ENCODE measurements around the gene FOXJ1. TPM values are rescaled to one million over a fixed set of nuclear protein-coding genes. Genes with fewer than 3 reads are reported as not detected.

Gene FOXJ1
- total and polyA plus RNA-seq, 2 experiments from 2014 or later, result 0.12 to 0.18 TPM

DNA sequence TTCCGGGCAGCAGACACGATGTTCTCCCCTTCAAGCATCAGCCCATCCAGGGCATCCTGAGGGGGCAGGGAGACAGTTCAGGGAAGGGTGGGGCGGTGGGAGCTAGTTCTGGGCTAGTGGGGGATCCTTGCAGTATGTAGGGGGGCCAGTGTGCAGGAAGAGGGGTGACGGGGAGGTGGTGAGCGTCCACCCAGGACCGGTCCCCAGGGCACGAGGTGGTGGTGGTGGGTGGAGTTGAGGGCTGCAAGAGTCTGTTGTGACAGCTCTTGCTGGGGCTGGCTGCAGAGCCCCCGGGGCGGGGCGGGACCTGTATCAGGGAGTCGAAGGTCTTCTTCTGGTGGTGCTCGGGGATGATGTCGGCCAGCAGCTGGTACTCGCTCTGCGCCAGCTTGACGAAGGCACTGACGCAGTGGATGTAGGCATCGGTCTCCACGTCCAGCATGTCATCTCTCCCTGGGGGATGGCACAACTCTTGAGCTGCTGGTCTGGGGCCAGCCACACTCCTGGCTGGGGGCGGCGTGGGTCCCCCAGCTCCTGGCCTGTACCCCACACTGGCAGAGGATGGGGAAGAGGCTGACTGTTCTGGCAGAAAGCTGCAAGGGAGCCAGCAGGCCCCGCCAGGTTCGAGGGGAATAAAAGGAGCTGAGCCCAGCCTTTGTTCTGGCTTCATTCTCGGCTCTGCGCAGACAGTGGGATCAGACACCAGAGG, 52.0 kb downstream of the FOXJ1 start:
- TF ChIP-seq, protein P1, sequence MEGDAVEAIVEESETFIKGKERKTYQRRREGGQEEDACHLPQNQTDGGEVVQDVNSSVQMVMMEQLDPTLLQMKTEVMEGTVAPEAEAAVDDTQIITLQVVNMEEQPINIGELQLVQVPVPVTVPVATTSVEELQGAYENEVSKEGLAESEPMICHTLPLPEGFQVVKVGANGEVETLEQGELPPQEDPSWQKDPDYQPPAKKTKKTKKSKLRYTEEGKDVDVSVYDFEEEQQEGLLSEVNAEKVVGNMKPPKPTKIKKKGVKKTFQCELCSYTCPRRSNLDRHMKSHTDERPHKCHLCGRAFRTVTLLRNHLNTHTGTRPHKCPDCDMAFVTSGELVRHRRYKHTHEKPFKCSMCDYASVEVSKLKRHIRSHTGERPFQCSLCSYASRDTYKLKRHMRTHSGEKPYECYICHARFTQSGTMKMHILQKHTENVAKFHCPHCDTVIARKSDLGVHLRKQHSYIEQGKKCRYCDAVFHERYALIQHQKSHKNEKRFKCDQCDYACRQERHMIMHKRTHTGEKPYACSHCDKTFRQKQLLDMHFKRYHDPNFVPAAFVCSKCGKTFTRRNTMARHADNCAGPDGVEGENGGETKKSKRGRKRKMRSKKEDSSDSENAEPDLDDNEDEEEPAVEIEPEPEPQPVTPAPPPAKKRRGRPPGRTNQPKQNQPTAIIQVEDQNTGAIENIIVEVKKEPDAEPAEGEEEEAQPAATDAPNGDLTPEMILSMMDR (IDR thresholded peaks at IDR 0.05; ENCODE audit: low read depth, low read length), result no peak
- Histone ChIP-seq H3K27me3 (no peaks in the 10 kb centered on the region), H3K4me1 (ENCODE audit: low read depth) (no peaks in the 10 kb centered on the region), H3K9me3 (ENCODE audit: low read depth) (no peaks in the 10 kb centered on the region), H3K27ac (no peak overlapping the region), H3K4me3 (no peak overlapping the region), H3K36me3 (peaks cover 50% of the 10 kb centered on the region)
- DNase-seq (ENCODE audit: low read depth in 1 of 2, low spot score in 1 of 2), result no peak

DNA sequence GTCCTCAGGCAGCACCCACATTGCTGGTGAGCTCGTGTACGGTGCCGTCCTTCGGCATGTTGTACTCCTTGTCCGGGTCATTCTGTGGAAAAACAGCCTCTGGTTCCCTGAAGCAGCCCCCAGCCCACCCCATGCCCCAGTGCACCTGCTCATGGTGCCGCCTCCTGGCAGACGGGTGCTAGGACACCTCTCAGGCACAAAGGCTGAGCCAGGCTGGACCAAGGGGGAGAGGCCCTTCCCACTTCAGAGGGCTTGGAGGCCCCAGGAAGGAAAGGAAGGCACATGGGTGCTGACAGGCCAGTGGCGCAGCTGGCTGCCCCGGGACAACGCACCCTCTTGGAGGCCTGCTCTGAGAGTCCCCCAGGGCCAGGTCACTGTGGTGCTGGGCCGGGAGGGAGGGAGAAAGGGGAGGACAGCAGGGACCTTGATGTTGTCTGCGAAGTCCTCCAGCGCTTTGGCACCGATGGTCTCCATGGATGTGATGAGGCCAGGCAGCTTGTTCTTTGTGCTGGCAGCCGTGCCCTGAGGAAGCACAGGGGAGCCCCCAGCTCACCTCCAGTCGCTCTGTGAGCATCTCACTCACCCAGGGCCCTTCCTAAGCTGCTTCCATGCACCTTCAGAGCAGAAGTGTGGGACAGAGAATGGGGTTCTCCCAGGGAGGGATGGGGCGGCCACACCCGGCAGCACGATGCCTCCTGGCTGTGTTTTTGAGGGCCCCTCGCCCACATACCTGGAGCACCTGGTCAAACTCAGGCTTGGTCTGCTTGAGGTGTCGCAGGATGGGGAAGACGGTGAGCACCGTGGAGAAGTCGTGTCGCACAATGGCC, 52.8 kb downstream of the FOXJ1 start:
- H3K4me3 ChIP-seq, result no peak overlapping the region
- peaks cover 43% of the 10 kb centered on the region for H3K36me3 ChIP-seq
- TF ChIP-seq, protein P1 (IDR thresholded peaks at IDR 0.05; ENCODE audit: low read depth, low read length), result no peak
- DNase-seq (ENCODE audit: low read depth in 1 of 2, low spot score in 1 of 2), result no peak
- no peaks in the 10 kb centered on the region for H3K4me1 ChIP-seq (ENCODE audit: low read depth)
- H3K9me3 ChIP-seq (ENCODE audit: low read depth), result no peaks in the 10 kb centered on the region
- no peaks in the 10 kb centered on the region for H3K27me3 ChIP-seq
- H3K27ac ChIP-seq, result no peak overlapping the region

- Histone ChIP-seq H3K36me3 (peaks cover 37% of the 10 kb centered on the region), H3K27ac (no peak overlapping the region), H3K4me1 (ENCODE audit: low read depth) (no peaks in the 10 kb centered on the region), H3K4me3 (no peak overlapping the region), H3K27me3 (no peaks in the 10 kb centered on the region), H3K9me3 (ENCODE audit: low read depth) (no peaks in the 10 kb centered on the region)
- TF ChIP-seq, protein P1 (IDR thresholded peaks at IDR 0.05; ENCODE audit: low read depth, low read length), result no peak
- no peak for DNase-seq (ENCODE audit: low read depth in 1 of 2, low spot score in 1 of 2)
These were observed 53.5 kb downstream of the FOXJ1 start for GRCh38 chr17:76087531-76087930.

DNA sequence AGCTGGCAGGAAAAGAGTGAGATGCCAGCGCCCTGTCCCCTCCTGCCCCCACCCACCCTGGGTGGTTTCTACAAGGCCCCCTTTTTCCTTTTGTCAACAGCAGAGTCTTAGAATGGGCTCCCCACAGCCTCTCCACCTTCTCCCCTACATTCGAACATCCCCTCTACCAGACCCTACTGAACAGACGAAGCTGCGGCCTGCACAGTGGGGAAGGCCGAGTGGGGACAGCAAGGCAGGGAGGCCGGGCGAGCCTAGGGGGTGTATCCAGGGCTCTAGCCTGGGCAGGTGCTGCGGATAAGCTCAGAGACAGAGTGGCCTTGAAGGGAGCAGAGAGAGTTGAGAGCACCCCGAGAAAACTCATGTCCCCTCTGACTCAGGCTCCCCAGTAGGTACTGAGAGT, 54.7 kb downstream of the FOXJ1 start:
- H3K9me3 ChIP-seq (ENCODE audit: low read depth), result no peaks in the 10 kb centered on the region
- H3K4me3 ChIP-seq, result no peak overlapping the region
- H3K27ac ChIP-seq, result no peak overlapping the region
- H3K4me1 ChIP-seq (ENCODE audit: low read depth), result no peaks in the 10 kb centered on the region
- H3K36me3 ChIP-seq, result peaks cover 37% of the 10 kb centered on the region
- H3K27me3 ChIP-seq, result no peaks in the 10 kb centered on the region
- DNase-seq (ENCODE audit: low read depth in 1 of 2, low spot score in 1 of 2), result no peak
- TF ChIP-seq, protein P1 (IDR thresholded peaks at IDR 0.05; ENCODE audit: low read depth, low read length), result no peak

Other genes starting within 250 kb of the FOXJ1 start
- gene TRIM65, start 244.3 kb downstream of the FOXJ1 start, total RNA-seq, result 20.2 and 31.5 TPM in 2 replicates
- 14.6 and 16.8 TPM in 2 replicates for gene TRIM65, start 244.3 kb downstream of the FOXJ1 start, polyA plus RNA-seq
- gene MRPL38, start 236.4 kb downstream of the FOXJ1 start, total RNA-seq, result 63.9 and 68.0 TPM in 2 replicates
- gene MRPL38, start 236.4 kb downstream of the FOXJ1 start, polyA plus RNA-seq, result 222 and 227 TPM in 2 replicates
- gene FBF1, start 200.2 kb downstream of the FOXJ1 start, total RNA-seq, result 13.8 and 15.9 TPM in 2 replicates
- gene FBF1, start 200.2 kb downstream of the FOXJ1 start, polyA plus RNA-seq, result 8.2 and 11.8 TPM in 2 replicates
- 27.7 and 43.0 TPM in 2 replicates for gene ACOX1, start 162.1 kb downstream of the FOXJ1 start, total RNA-seq
- 15.5 and 21.3 TPM in 2 replicates for gene ACOX1, start 162.1 kb downstream of the FOXJ1 start, polyA plus RNA-seq
- 23.8 and 27.4 TPM in 2 replicates for gene TEN1, start 162.0 kb downstream of the FOXJ1 start, total RNA-seq
- gene TEN1, start 162.0 kb downstream of the FOXJ1 start, polyA plus RNA-seq, result 15.6 and 26.9 TPM in 2 replicates
- 13.4 and 14.3 TPM in 2 replicates for gene CDK3, start 140.4 kb downstream of the FOXJ1 start, total RNA-seq
- gene CDK3, start 140.4 kb downstream of the FOXJ1 start, polyA plus RNA-seq, result 12.2 and 18.5 TPM in 2 replicates
- gene EVPL, start 113.9 kb downstream of the FOXJ1 start, total RNA-seq, result 0.09 TPM in 1 of 2 replicates, not detected in the other
- gene EVPL, start 113.9 kb downstream of the FOXJ1 start, polyA plus RNA-seq, result 1.0 TPM in 1 of 2 replicates, not detected in the other
- 33.4 and 55.4 TPM in 2 replicates for gene SRP68, start 68.7 kb downstream of the FOXJ1 start, total RNA-seq
- gene SRP68, start 68.7 kb downstream of the FOXJ1 start, polyA plus RNA-seq, result 103 and 123 TPM in 2 replicates
- 0.32 TPM in 1 of 2 replicates, not detected in the other for gene GALR2, start 66.5 kb downstream of the FOXJ1 start, total RNA-seq
- 0.55 TPM in 1 of 2 replicates, not detected in the other for gene GALR2, start 66.5 kb downstream of the FOXJ1 start, polyA plus RNA-seq
- not detected in 2 replicates for gene ZACN, start 62.1 kb downstream of the FOXJ1 start, total RNA-seq
- 5.8 and 33.8 TPM in 2 replicates for gene ZACN, start 62.1 kb downstream of the FOXJ1 start, polyA plus RNA-seq
- 121 and 166 TPM in 2 replicates for gene EXOC7, start 37.5 kb downstream of the FOXJ1 start, total RNA-seq
- gene EXOC7, start 37.5 kb downstream of the FOXJ1 start, polyA plus RNA-seq, result 134 and 167 TPM in 2 replicates
- gene RNF157, start 99.2 kb upstream of the FOXJ1 start, total RNA-seq, result 11.4 and 15.0 TPM in 2 replicates
- gene RNF157, start 99.2 kb upstream of the FOXJ1 start, polyA plus RNA-seq, result 11.0 and 15.2 TPM in 2 replicates
- gene UBALD2, start 124.1 kb upstream of the FOXJ1 start, total RNA-seq, result 13.5 and 23.2 TPM in 2 replicates
- 13.2 and 19.6 TPM in 2 replicates for gene UBALD2, start 124.1 kb upstream of the FOXJ1 start, polyA plus RNA-seq
- 6.4 and 6.8 TPM in 2 replicates for gene QRICH2, start 167.0 kb upstream of the FOXJ1 start, total RNA-seq
- 2.2 and 5.0 TPM in 2 replicates for gene QRICH2, start 167.0 kb upstream of the FOXJ1 start, polyA plus RNA-seq
- 59.5 and 63.5 TPM in 2 replicates for gene PRPSAP1, start 212.7 kb upstream of the FOXJ1 start, total RNA-seq
- 80.4 and 114 TPM in 2 replicates for gene PRPSAP1, start 212.7 kb upstream of the FOXJ1 start, polyA plus RNA-seq
- 19.4 and 24.3 TPM in 2 replicates for gene SPHK1, start 243.4 kb upstream of the FOXJ1 start, total RNA-seq
- gene SPHK1, start 243.4 kb upstream of the FOXJ1 start, polyA plus RNA-seq, result 14.3 and 18.7 TPM in 2 replicates

All from cardiac muscle cell (in vitro differentiated cells and primary cell).